CD4-positive, CD25-positive, alpha-beta regulatory T cell (primary cell): ENCODE measurements around the gene SCNN1B. TPM values are rescaled to one million over a fixed set of nuclear protein-coding genes. Genes with fewer than 3 reads are reported as not detected.

Experiments
- ATAC-seq, 2 donors: fragments of 150-1000 bp; cut with Tn5 transposase; one replicate each; pipeline ENCODE4 v1.10.0; 2021; ENCODE audit warnings: low read depth in 2 of 2, moderate number of reproducible peaks in 2 of 2, moderate library complexity in 1 of 2
- DNase-seq, 3 donors: peaks; one replicate each; pipeline versions ENCODE4 v3.0.0 to v3.0.0-alpha.2; 2012 to 2022; ENCODE audit warnings: mixed read lengths in 1 of 3
- H3K27ac ChIP-seq: one replicate; pipeline ENCODE4 v1.7.0; 2013; ENCODE audit warnings: mild to moderate bottlenecking, low read length; ENCODE audit not compliant: insufficient read depth, poor library complexity, severe bottlenecking
- H3K27me3 ChIP-seq: one replicate; pipeline ENCODE4 v1.7.0; 2013; ENCODE audit warnings: low read length; ENCODE audit not compliant: control insufficient read depth, insufficient read depth
- H3K36me3 ChIP-seq: one replicate; pipeline ENCODE4 v1.7.0; 2013; ENCODE audit warnings: mild to moderate bottlenecking, low read length, moderate library complexity; ENCODE audit not compliant: control insufficient read depth, insufficient read depth
- H3K4me1 ChIP-seq: 2 replicates; pipeline ENCODE4 v1.7.0; 2013; ENCODE audit warnings: mild to moderate bottlenecking, low read length; ENCODE audit not compliant: insufficient read depth, control insufficient read depth, poor library complexity, severe bottlenecking
- H3K4me3 ChIP-seq: one replicate; pipeline ENCODE4 v1.7.0; 2013; ENCODE audit warnings: low read depth, mild to moderate bottlenecking, low read length, moderate library complexity
- H3K9me3 ChIP-seq, 2 experiments: 1 replicate in 1 of 2; 2 replicates in 1 of 2; pipeline ENCODE4 v1.7.0; 2013; ENCODE audit warnings: low read length in 2 of 2, mild to moderate bottlenecking in 1 of 2, moderate library complexity in 1 of 2; ENCODE audit not compliant: control insufficient read depth in 2 of 2
- H3K27ac Mint-ChIP-seq, 3 donors: one replicate each; pipeline ENCODE4 v1.8.0; 2020 to 2022; ENCODE audit warnings: mild to moderate bottlenecking in 3 of 3, mixed read lengths in 3 of 3, moderate library complexity in 2 of 3
- H3K27me3 Mint-ChIP-seq: one replicate; pipeline ENCODE4 v1.8.0; 2022; ENCODE audit warnings: mild to moderate bottlenecking, mixed read lengths
- H3K36me3 Mint-ChIP-seq: one replicate; pipeline ENCODE4 v1.8.0; 2020; ENCODE audit warnings: mixed read lengths
- H3K4me1 Mint-ChIP-seq, 4 donors: one replicate each; pipeline ENCODE4 v1.8.0; 2020 to 2022; ENCODE audit warnings: mixed read lengths in 4 of 4, mild to moderate bottlenecking in 1 of 4
- H3K4me3 Mint-ChIP-seq, 4 donors: one replicate each; pipeline ENCODE4 v1.8.0; 2020 to 2022; ENCODE audit warnings: mild to moderate bottlenecking in 4 of 4, mixed read lengths in 4 of 4, moderate library complexity in 3 of 4
- H3K9me3 Mint-ChIP-seq, 7 donors: one replicate each; pipeline ENCODE4 v1.8.0; 2020 to 2022; ENCODE audit warnings: mixed read lengths in 7 of 7, mild to moderate bottlenecking in 3 of 7, moderate library complexity in 2 of 7
- polyA plus RNA-seq, 4 donors: library from polyadenylated mRNA; unstranded; fragments of 300-500 nt; fragmentation: Illumina TruSeq; gene quantifications; one replicate each; pipeline ENCODE4 v1.2.3, GENCODE V29; 2021
- total RNA-seq: library from RNA; stranded (reverse); gene quantifications from one replicate; pipeline ENCODE4 v1.2.3, GENCODE V29; 2022

The SCNN1B gene
- total and polyA plus RNA-seq, 5 donors from 2014 or later = not detected

- Histone ChIP-seq H3K27ac (no peak overlapping the region), H3K27me3 (no peaks in the 10 kb centered on the region), H3K4me1 (no peaks in the 10 kb centered on the region), H3K4me3 (no peak overlapping the region), H3K36me3 (peaks cover 81% of the 10 kb centered on the region), H3K9me3 (no peaks in the 10 kb centered on the region)
- peaks cover 66% of the 10 kb centered on the region for H3K36me3 Mint-ChIP-seq
- H3K4me3 Mint-ChIP-seq = no peak overlapping the region
- no peaks in the 10 kb centered on the region for H3K9me3 Mint-ChIP-seq
- no peak for DNase-seq
- no peak overlapping the region for H3K27ac Mint-ChIP-seq
- no peak for ATAC-seq
- no peaks in the 10 kb centered on the region for H3K4me1 Mint-ChIP-seq
- no peaks in the 10 kb centered on the region for H3K27me3 Mint-ChIP-seq
Measured at GRCh38 chr16:23407436-23408127, 105.5 kb downstream of the SCNN1B start.

GRCh38 chr16:23408242-23408822, 106.2 kb downstream of the SCNN1B start:
- H3K36me3 Mint-ChIP-seq = peaks cover 63% of the 10 kb centered on the region
- no peaks in the 10 kb centered on the region for H3K4me1 Mint-ChIP-seq
- H3K9me3 ChIP-seq = no peaks in the 10 kb centered on the region
- H3K27me3 ChIP-seq = no peaks in the 10 kb centered on the region
- no peak for ATAC-seq
- H3K4me3 ChIP-seq = no peak overlapping the region
- H3K36me3 ChIP-seq = peaks cover 81% of the 10 kb centered on the region
- no peaks in the 10 kb centered on the region for H3K9me3 Mint-ChIP-seq
- DNase-seq = no peak
- H3K27ac ChIP-seq = no peak overlapping the region
- no peak overlapping the region for H3K27ac Mint-ChIP-seq
- no peaks in the 10 kb centered on the region for H3K4me1 ChIP-seq
- H3K4me3 Mint-ChIP-seq = no peak overlapping the region
- no peaks in the 10 kb centered on the region for H3K27me3 Mint-ChIP-seq

GRCh38 chr16:23408823-23409298, 106.8 kb downstream of the SCNN1B start:
- Mint-ChIP-seq H3K27me3 (no peaks in the 10 kb centered on the region), H3K4me1 (no peaks in the 10 kb centered on the region), H3K27ac (no peak overlapping the region), H3K4me3 (no peak overlapping the region), H3K36me3 (peaks cover 64% of the 10 kb centered on the region), H3K9me3 (no peaks in the 10 kb centered on the region)
- H3K4me3 ChIP-seq = no peak overlapping the region
- H3K27me3 ChIP-seq = no peaks in the 10 kb centered on the region
- no peak overlapping the region for H3K27ac ChIP-seq
- ATAC-seq (no peak), DNase-seq (no peak)
- no peaks in the 10 kb centered on the region for H3K9me3 ChIP-seq
- H3K4me1 ChIP-seq = no peaks in the 10 kb centered on the region
- H3K36me3 ChIP-seq = peaks cover 81% of the 10 kb centered on the region

GRCh38 chr16:23409522-23409921, 107.4 kb downstream of the SCNN1B start:
- no peak for DNase-seq
- Histone ChIP-seq H3K4me3 (no peak overlapping the region), H3K4me1 (no peaks in the 10 kb centered on the region), H3K9me3 (no peaks in the 10 kb centered on the region), H3K36me3 (peaks cover 81% of the 10 kb centered on the region), H3K27me3 (no peaks in the 10 kb centered on the region), H3K27ac (no peak overlapping the region)
- no peak for ATAC-seq
- no peaks in the 10 kb centered on the region for H3K9me3 Mint-ChIP-seq
- H3K27ac Mint-ChIP-seq = no peak overlapping the region
- H3K27me3 Mint-ChIP-seq = no peaks in the 10 kb centered on the region
- H3K4me1 Mint-ChIP-seq = no peaks in the 10 kb centered on the region
- no peak overlapping the region for H3K4me3 Mint-ChIP-seq
- peaks cover 59% of the 10 kb centered on the region for H3K36me3 Mint-ChIP-seq

- peak overlapping the region in 1 of 3 donors; percentile 43 for H3K27ac Mint-ChIP-seq
- ATAC-seq (no peak), DNase-seq (no peak)
- H3K4me3 Mint-ChIP-seq = no peak overlapping the region
- Histone ChIP-seq H3K9me3 (no peaks in the 10 kb centered on the region), H3K27me3 (no peaks in the 10 kb centered on the region), H3K4me3 (no peak overlapping the region), H3K4me1 (no peaks in the 10 kb centered on the region), H3K27ac (no peak overlapping the region), H3K36me3 (peaks cover 81% of the 10 kb centered on the region)
- H3K36me3 Mint-ChIP-seq = peaks cover 56% of the 10 kb centered on the region
- H3K9me3 Mint-ChIP-seq = no peaks in the 10 kb centered on the region
- no peaks in the 10 kb centered on the region for H3K27me3 Mint-ChIP-seq
- no peaks in the 10 kb centered on the region for H3K4me1 Mint-ChIP-seq
Measured at GRCh38 chr16:23410176-23410575, 108.1 kb downstream of the SCNN1B start.

GRCh38 chr16:23414731-23415130, 112.6 kb downstream of the SCNN1B start:
- H3K36me3 ChIP-seq = peaks cover 72% of the 10 kb centered on the region
- H3K9me3 Mint-ChIP-seq = no peaks in the 10 kb centered on the region
- H3K27me3 Mint-ChIP-seq = no peaks in the 10 kb centered on the region

GRCh38 chr16:23416816-23417215, 114.7 kb downstream of the SCNN1B start:
- DNase-seq (no peak), ATAC-seq (no peak)
- no peaks in the 10 kb centered on the region for H3K27me3 Mint-ChIP-seq
- H3K4me3 Mint-ChIP-seq = no peak overlapping the region
- peaks cover 35% of the 10 kb centered on the region for H3K36me3 Mint-ChIP-seq
- Histone ChIP-seq H3K36me3 (peaks cover 58% of the 10 kb centered on the region), H3K9me3 (no peaks in the 10 kb centered on the region), H3K4me1 (no peaks in the 10 kb centered on the region), H3K27ac (no peak overlapping the region), H3K4me3 (no peak overlapping the region), H3K27me3 (no peaks in the 10 kb centered on the region)
- peaks cover 0 to 2% (median 0%) of the 10 kb centered on the region in 4 donors for H3K4me1 Mint-ChIP-seq
- H3K9me3 Mint-ChIP-seq = no peaks in the 10 kb centered on the region
- H3K27ac Mint-ChIP-seq = no peak overlapping the region

More at GRCh38 chr16:23414731-23415130, 112.6 kb downstream of the SCNN1B start:
- DNase-seq (no peak), ATAC-seq (no peak)
- Histone ChIP-seq H3K27ac (no peak overlapping the region), H3K27me3 (no peaks in the 10 kb centered on the region), H3K4me3 (no peak overlapping the region), H3K4me1 (no peaks in the 10 kb centered on the region), H3K9me3 (no peaks in the 10 kb centered on the region)
- peaks cover 43% of the 10 kb centered on the region for H3K36me3 Mint-ChIP-seq
- no peak overlapping the region for H3K27ac Mint-ChIP-seq
- no peaks in the 10 kb centered on the region for H3K4me1 Mint-ChIP-seq
- no peak overlapping the region for H3K4me3 Mint-ChIP-seq

GRCh38 chr16:23420011-23420410, 117.9 kb downstream of the SCNN1B start:
- H3K36me3 ChIP-seq = peaks cover 41% of the 10 kb centered on the region
- no peak overlapping the region for H3K27ac Mint-ChIP-seq
- H3K9me3 Mint-ChIP-seq = no peaks in the 10 kb centered on the region
- H3K9me3 ChIP-seq = no peaks in the 10 kb centered on the region
- ATAC-seq (no peak), DNase-seq (no peak)
- no peak overlapping the region for H3K4me3 ChIP-seq
- no peak overlapping the region for H3K4me3 Mint-ChIP-seq
- no peaks in the 10 kb centered on the region for H3K27me3 Mint-ChIP-seq
- H3K4me1 ChIP-seq = no peaks in the 10 kb centered on the region
- peaks cover 39% of the 10 kb centered on the region for H3K36me3 Mint-ChIP-seq
- H3K27me3 ChIP-seq = no peaks in the 10 kb centered on the region
- peaks cover 0 to 2% (median 0%) of the 10 kb centered on the region in 4 donors for H3K4me1 Mint-ChIP-seq
- H3K27ac ChIP-seq = no peak overlapping the region
